Mesendoderm (in vitro differentiated cells): ENCODE results near the gene HNRNPU.
A peak's percentile ranks its signal among the peaks of the same experiment; 100 is the strongest.

Source experiments
- DNase-seq: peaks from one replicate; pipeline ENCODE4 v3.0.0; 2013
- H2AK5ac ChIP-seq: 2 replicates; pipeline ENCODE4 v1.6.1; 2013; ENCODE audit warnings: low read length, inconsistent platforms
- H2BK120ac ChIP-seq: 2 replicates; pipeline ENCODE4 v1.6.1; 2013; ENCODE audit warnings: low read depth, mild to moderate bottlenecking, low read length, moderate library complexity, mixed read lengths
- H2BK15ac ChIP-seq: replicated peaks from 2 replicates; pipeline ENCODE4 v1.6.1; 2013; ENCODE audit warnings: low read depth, mild to moderate bottlenecking, moderate library complexity
- H2BK5ac ChIP-seq: 2 replicates; pipeline ENCODE4 v1.6.1; 2013; ENCODE audit warnings: low read length, inconsistent platforms
- H3K18ac ChIP-seq: 2 replicates; pipeline ENCODE4 v1.6.1; 2013; ENCODE audit warnings: mild to moderate bottlenecking, low read length, mixed read lengths
- H3K23ac ChIP-seq: one replicate; pipeline ENCODE4 v1.6.1; 2013; ENCODE audit warnings: low read length
- H3K27ac ChIP-seq: 2 replicates; pipeline ENCODE4 v1.5.1; 2013; ENCODE audit warnings: low read depth, mild to moderate bottlenecking, inconsistent platforms, low read length, moderate library complexity
- H3K27me3 ChIP-seq: 2 replicates; pipeline ENCODE4 v1.6.1; 2013; ENCODE audit warnings: low read length, control low read depth, mild to moderate bottlenecking, inconsistent platforms; ENCODE audit not compliant: insufficient read depth, poor library complexity
- H3K36me3 ChIP-seq: 2 replicates; pipeline ENCODE4 v1.6.1; 2013; ENCODE audit warnings: low read length, inconsistent platforms; ENCODE audit not compliant: control insufficient read depth, insufficient read depth
- H3K4ac ChIP-seq: one replicate; pipeline ENCODE4 v1.6.1; 2013; ENCODE audit warnings: low read depth, mild to moderate bottlenecking, low read length, moderate library complexity
- H3K4me1 ChIP-seq: 2 replicates; pipeline ENCODE4 v1.6.1; 2013; ENCODE audit warnings: low read depth, low read length, inconsistent platforms; ENCODE audit not compliant: control insufficient read depth
- H3K4me2 ChIP-seq: 2 replicates; pipeline ENCODE4 v1.6.1; 2013; ENCODE audit warnings: low read length
- H3K4me3 ChIP-seq: 2 replicates; pipeline ENCODE4 v1.5.1; 2013; ENCODE audit warnings: mild to moderate bottlenecking, low read length
- H3K56ac ChIP-seq: one replicate; pipeline ENCODE4 v1.6.1; 2013; ENCODE audit warnings: low read length
- H3K79me1 ChIP-seq: 2 replicates; pipeline ENCODE4 v1.6.1; 2013; ENCODE audit warnings: low read length, inconsistent platforms
- H3K79me2 ChIP-seq: 2 replicates; pipeline ENCODE4 v1.6.1; 2013; ENCODE audit warnings: mild to moderate bottlenecking, low read length; ENCODE audit not compliant: control insufficient read depth, insufficient read depth
- H3K9ac ChIP-seq: 2 replicates; pipeline ENCODE4 v1.6.1; 2013; ENCODE audit warnings: low read length, inconsistent platforms
- H4K5ac ChIP-seq: one replicate; pipeline ENCODE4 v1.6.1; 2013; ENCODE audit warnings: low read length
- H4K8ac ChIP-seq: one replicate; pipeline ENCODE4 v1.6.1; 2013; ENCODE audit warnings: low read depth, mild to moderate bottlenecking, control low read depth, low read length, moderate library complexity
- WGBS: extraction: QIAGEN DNeasy Blood & Tissue Kit; methylation state at CpG from one replicate; pipeline ENCODE4 v1.1.7; 2013; ENCODE audit warnings: low lambda C conversion rate, missing lambda C conversion rate; ENCODE audit not compliant: insufficient coverage; ENCODE audit errors: extremely low coverage; 5-methylcytosine and 5-hydroxymethylcytosine counted together

Gene HNRNPU

GRCh38 chr1:244802041-244802440, 62.3 kb downstream of the HNRNPU start:
- WGBS = no CpG with 5 or more reads among the region's 14 CpGs
- Histone ChIP-seq H2BK5ac (no peak overlapping the region), H3K79me1 (no peaks in the 10 kb centered on the region), H2AK5ac (no peak overlapping the region), H3K4me1 (no peaks in the 10 kb centered on the region), H3K4me3 (no peak overlapping the region), H2BK120ac (no peak overlapping the region), H3K27ac (no peak overlapping the region), H3K18ac (no peak overlapping the region), H3K23ac (no peak overlapping the region), H3K79me2 (no peaks in the 10 kb centered on the region), H2BK15ac (no peak overlapping the region), H3K36me3 (no peaks in the 10 kb centered on the region), H4K8ac (no peak overlapping the region), H3K56ac (no peak overlapping the region), H3K4ac (no peak overlapping the region), H3K27me3 (no peaks in the 10 kb centered on the region), H3K4me2 (no peak overlapping the region), H4K5ac (no peak overlapping the region), H3K9ac (no peak overlapping the region)
- DNase-seq = no peak

DNA sequence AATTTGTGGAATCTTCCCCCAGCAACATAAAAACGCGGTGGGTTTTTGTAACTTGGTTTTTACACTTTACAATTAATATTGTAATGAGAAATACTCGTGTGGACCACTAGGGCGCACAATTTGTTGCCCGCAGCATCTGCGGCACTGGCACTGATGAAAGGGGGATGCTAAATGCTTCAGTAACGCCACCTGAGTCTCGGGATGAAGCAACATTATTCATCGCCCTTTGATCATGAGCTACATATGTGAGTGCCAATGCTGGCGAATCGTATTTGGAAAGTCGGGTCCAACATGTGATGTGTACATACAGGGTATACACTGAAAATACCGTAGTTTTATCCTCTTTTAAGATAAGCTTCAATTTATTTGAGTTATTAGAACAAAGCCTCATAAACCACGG, 63.1 kb downstream of the HNRNPU start:
- no CpG with 5 or more reads among the region's 14 CpGs for WGBS
- Histone ChIP-seq H2BK5ac (no peak overlapping the region), H2BK15ac (no peak overlapping the region), H3K18ac (no peak overlapping the region), H2AK5ac (no peak overlapping the region), H3K4ac (no peak overlapping the region), H3K79me1 (no peaks in the 10 kb centered on the region), H3K4me1 (no peaks in the 10 kb centered on the region), H3K27me3 (no peaks in the 10 kb centered on the region), H4K8ac (no peak overlapping the region), H3K23ac (no peak overlapping the region), H3K36me3 (no peaks in the 10 kb centered on the region), H3K4me3 (no peak overlapping the region), H3K9ac (no peak overlapping the region), H3K4me2 (no peak overlapping the region), H3K79me2 (no peaks in the 10 kb centered on the region), H2BK120ac (no peak overlapping the region), H3K56ac (no peak overlapping the region), H4K5ac (no peak overlapping the region), H3K27ac (no peak overlapping the region)
- DNase-seq = peak; percentile 45

- H3K27ac ChIP-seq = no peak overlapping the region
- no CpG with 5 or more reads among the region's 9 CpGs for WGBS
- H3K4me1 ChIP-seq = no peaks in the 10 kb centered on the region
- H2BK5ac ChIP-seq = no peak overlapping the region
- H3K4me3 ChIP-seq = no peak overlapping the region
- H3K18ac ChIP-seq = no peak overlapping the region
- H3K9ac ChIP-seq = no peak overlapping the region
- H3K27me3 ChIP-seq = no peaks in the 10 kb centered on the region
- H4K5ac ChIP-seq = no peak overlapping the region
- no peak overlapping the region for H2BK15ac ChIP-seq
- H3K4ac ChIP-seq = no peak overlapping the region
- H2BK120ac ChIP-seq = no peak overlapping the region
- no peak overlapping the region for H3K23ac ChIP-seq
- DNase-seq = no peak
- H2AK5ac ChIP-seq = no peak overlapping the region
- no peaks in the 10 kb centered on the region for H3K79me1 ChIP-seq
- no peak overlapping the region for H3K4me2 ChIP-seq
- H3K56ac ChIP-seq = no peak overlapping the region
- H3K36me3 ChIP-seq = no peaks in the 10 kb centered on the region
- no peaks in the 10 kb centered on the region for H3K79me2 ChIP-seq
- H4K8ac ChIP-seq = no peak overlapping the region
Observed at GRCh38 chr1:244800821-244801220, 63.5 kb downstream of the HNRNPU start.
